RPMI7951 (cell line): ENCODE data around the gene TTC16. TPM values are rescaled to one million over a fixed set of nuclear protein-coding genes. Genes with fewer than 3 reads are reported as not detected.

Experiments used
- total RNA-seq: library from RNA; depleted of rRNA; stranded (reverse); fragments of >200 nt; shearing (Covaris generic); gene quantifications from 2 replicates; pipeline ENCODE4 v1.2.3, GENCODE V29; 2014; rRNA removed

TTC16 gene
- total RNA-seq, 1 experiment from 2014 or later: not detected

Other genes starting within 250 kb of the TTC16 start
- gene STXBP1, start 103.8 kb upstream of the TTC16 start, total RNA-seq: 10.3 and 12.4 TPM in 2 replicates
- not detected in 2 replicates for gene CFAP157, start 9.1 kb upstream of the TTC16 start, total RNA-seq
- 15.6 and 27.0 TPM in 2 replicates for gene PTRH1, start 416 bp upstream of the TTC16 start, total RNA-seq
- gene TOR2A, start 19.2 kb downstream of the TTC16 start, total RNA-seq: 4.8 and 6.6 TPM in 2 replicates
- 0.12 and 0.29 TPM in 2 replicates for gene SH2D3C, start 62.6 kb downstream of the TTC16 start, total RNA-seq
- 15.6 and 20.7 TPM in 2 replicates for gene CDK9, start 70.0 kb downstream of the TTC16 start, total RNA-seq
- 29.7 and 38.4 TPM in 2 replicates for gene FPGS, start 86.8 kb downstream of the TTC16 start, total RNA-seq
- gene ENG, start 138.6 kb downstream of the TTC16 start, total RNA-seq: 32.1 and 34.8 TPM in 2 replicates
- gene AK1, start 161.6 kb downstream of the TTC16 start, total RNA-seq: 57.7 and 61.9 TPM in 2 replicates
- gene ST6GALNAC6, start 183.5 kb downstream of the TTC16 start, total RNA-seq: 15.7 and 20.1 TPM in 2 replicates
- gene ST6GALNAC4, start 201.0 kb downstream of the TTC16 start, total RNA-seq: 10.5 and 14.0 TPM in 2 replicates
- gene PIP5KL1, start 214.7 kb downstream of the TTC16 start, total RNA-seq: 0.24 and 1.2 TPM in 2 replicates
- 37.1 and 50.1 TPM in 2 replicates for gene DPM2, start 221.8 kb downstream of the TTC16 start, total RNA-seq